Measurements from ENCODE around the gene PRRT3. TPM values are rescaled to one million over a fixed set of nuclear protein-coding genes. Genes with fewer than 3 reads are reported as not detected.

PRRT3 gene
- total and polyA plus RNA-seq, 2 of the 8 experiments (the other 6 are each of a cell fraction or from before 2014, with no cell fraction given) = 9.0 to 9.2 TPM

GRCh38 chr3:9942934-9943690 is 9.1 kb downstream of the PRRT3 start:
- Histone ChIP-seq H2BK15ac (ENCODE audit: low read length) (no peak overlapping the region), H3K56ac (replicated peaks; ENCODE audit: insufficient read length, low read depth, low read length) (no peak overlapping the region), H3K4me2 (ENCODE audit: insufficient read depth in 1 of 2, low read depth in 2 of 2, low read length in 2 of 2) (no peak overlapping the region), H3K23ac (ENCODE audit: insufficient read length) (no peak overlapping the region), H3K9me3 (ENCODE audit: insufficient read depth in 2 of 2, low read depth in 1 of 2, low read length in 1 of 2) (peaks cover 0 to 4% of the 10 kb centered on the region in 2 experiments; a peak in 1 of 4 replicates), H3K4me1 (replicated peaks in 1 of 4; ENCODE audit: control insufficient read depth in 3 of 4, insufficient read depth in 4 of 4, low read length in 3 of 4) (peaks cover 0 to 8% (median 4%) of the 10 kb centered on the region in 4 experiments; a peak in 5 of 7 replicates), H4K91ac (replicated peaks; ENCODE audit: insufficient read length, low read length) (no peak overlapping the region), H3K23me2 (ENCODE audit: low read depth, low read length) (peaks cover 18% of the 10 kb centered on the region; the same call in 1 of the 2 replicates), H3K27me3 (replicated peaks in 1 of 4; ENCODE audit: control insufficient read depth in 3 of 4, extremely low read depth in 1 of 4, insufficient read depth in 3 of 4, low read length in 3 of 4) (no peaks in the 10 kb centered on the region), H2AFZ (ENCODE audit: low read length) (no peak overlapping the region), H4K8ac (ENCODE audit: extremely low read depth, insufficient read depth, low read length) (peak overlapping the region; percentile 51; the same call in 1 of the 2 replicates), H2BK120ac (replicated peaks; ENCODE audit: low read depth, low read length) (no peak overlapping the region), H3K4me3 (ENCODE audit: extremely low read depth in 1 of 4, insufficient read depth in 2 of 4, low read depth in 3 of 4, low read length in 4 of 4) (no peak overlapping the region), H4K5ac (ENCODE audit: insufficient read length, low read depth, low read length) (no peak overlapping the region), H3K9ac (replicated peaks in 1 of 4; ENCODE audit: extremely low read depth in 1 of 4, low read depth in 3 of 4, low read length in 3 of 4) (no peak overlapping the region), H2BK5ac (ENCODE audit: low read depth, low read length) (no peak overlapping the region), H2BK12ac (ENCODE audit: low read depth, low read length) (no peak overlapping the region), H2BK20ac (ENCODE audit: low read length) (no peak overlapping the region), H2AK5ac (ENCODE audit: low read depth, low read length) (no peak overlapping the region), H3K36me3 (ENCODE audit: control insufficient read depth in 2 of 4, insufficient read depth in 4 of 4, low read length in 3 of 4) (no peaks in the 10 kb centered on the region), H3K4ac (replicated peaks; ENCODE audit: insufficient read length, low read depth, low read length) (no peak overlapping the region), H3K79me2 (ENCODE audit: control insufficient read depth in 1 of 2, insufficient read depth in 2 of 2, low read length in 2 of 2) (no peaks in the 10 kb centered on the region), H3K27ac (ENCODE audit: low read depth, low read length) (no peak overlapping the region), H3K18ac (ENCODE audit: extremely low read depth, low read length) (no peak overlapping the region), H3K14ac (ENCODE audit: insufficient read length) (no peak overlapping the region), H3K79me1 (ENCODE audit: low read depth, low read length) (no peaks in the 10 kb centered on the region), H4K20me1 (replicated peaks in 1 of 2; ENCODE audit: control insufficient read depth in 1 of 2, insufficient read depth in 2 of 2, low read length in 2 of 2) (no peaks in the 10 kb centered on the region)
- ChIA-PET CTCF (ENCODE audit: partially characterized antibody) (interaction anchor here (0.6 to 1.8 kb wide), 10 partner anchors 9 to 116 kb away, joined by 3 to 8 read pairs (median 3); partner anchors contain the start of genes IL17RC and PRRT3), POLR2A (ENCODE audit: partially characterized antibody) (interaction anchor here (0.8 to 1.9 kb wide), 9 partner anchors 8 to 150 kb away, joined by 3 to 16 read pairs (median 4); partner anchors contain the start of genes ARPC4, CRELD1, PRRT3 and TTLL3)
- WGBS, 2 experiments (ENCODE audit: extremely low coverage in 1 of 2, insufficient coverage in 1 of 2, insufficient read length in 1 of 2, insufficient replicate concordance in 2 of 2, low coverage in 1 of 2, low lambda C conversion rate in 2 of 2, missing lambda C conversion rate in 1 of 2) = 88% methylated on average over 11 of the region's 11 CpGs; no CpG with 5 or more reads in 1 of the 2 experiments
- TF ChIP-seq POLR2A (IDR thresholded peaks at IDR 0.05; ENCODE audit: control extremely low read depth in 1 of 2, low read depth in 2 of 2, low read length in 2 of 2) = 0 out of 3 replicates have a peak, but pooled peaks of 1 of the 2 experiments have one; percentile 2
- TF ChIP-seq CREB1 (IDR thresholded peaks at IDR 0.05) = no peak
- FAIRE-seq (no peak), DNase-seq (ENCODE audit: low read depth in 1 of 2, low spot score in 2 of 2) (no peak)

Data from H1 (cell line).